ENCODE measurements around the gene IFI27L2.
A peak's percentile ranks its signal among the peaks of the same experiment; 100 is the strongest.

The IFI27L2 gene

GRCh38 chr14:94153750-94154342, 24.4 kb upstream of the IFI27L2 start:
- TF ChIP-seq CTCF (IDR thresholded peaks at IDR 0.05; ENCODE audit: low read depth, low read length, missing control alignments), result no peak
- no peak for DNase-seq (ENCODE audit: low read depth)
- H3K4me3 ChIP-seq (ENCODE audit: low read depth, low read length), result no peak overlapping the region

- H3K4me3 ChIP-seq (ENCODE audit: low read depth, low read length), result no peak overlapping the region
- no peak for TF ChIP-seq CTCF (IDR thresholded peaks at IDR 0.05; ENCODE audit: low read depth, low read length, missing control alignments)
- DNase-seq (ENCODE audit: low read depth), result no peak
Measured at GRCh38 chr14:94152676-94153075, 23.3 kb upstream of the IFI27L2 start.

- no peak for TF ChIP-seq CTCF (IDR thresholded peaks at IDR 0.05; ENCODE audit: low read depth, low read length, missing control alignments)
- no peak overlapping the region for H3K4me3 ChIP-seq (ENCODE audit: low read depth, low read length)
- no peak for DNase-seq (ENCODE audit: low read depth)
Measured at GRCh38 chr14:94145902-94146527, 16.6 kb upstream of the IFI27L2 start.

- no peak overlapping the region for H3K4me3 ChIP-seq (ENCODE audit: low read depth, low read length)
- no peak for DNase-seq (ENCODE audit: low read depth)
- no peak for TF ChIP-seq CTCF (IDR thresholded peaks at IDR 0.05; ENCODE audit: low read depth, low read length, missing control alignments)
Measured at GRCh38 chr14:94144765-94145164, 15.4 kb upstream of the IFI27L2 start.

- no peak for TF ChIP-seq CTCF (IDR thresholded peaks at IDR 0.05; ENCODE audit: low read depth, low read length, missing control alignments)
- no peak overlapping the region for H3K4me3 ChIP-seq (ENCODE audit: low read depth, low read length)
Measured at GRCh38 chr14:94143711-94144110, 14.3 kb upstream of the IFI27L2 start.

GRCh38 chr14:94143239-94143638, 13.8 kb upstream of the IFI27L2 start:
- TF ChIP-seq CTCF (IDR thresholded peaks at IDR 0.05; ENCODE audit: low read depth, low read length, missing control alignments), result peak; percentile 61
- DNase-seq (ENCODE audit: low read depth), result no peak
- H3K4me3 ChIP-seq (ENCODE audit: low read depth, low read length), result no peak overlapping the region

More at GRCh38 chr14:94143711-94144110, 14.3 kb upstream of the IFI27L2 start:
- no peak for DNase-seq (ENCODE audit: low read depth)

- H3K4me3 ChIP-seq (ENCODE audit: low read depth, low read length), result no peak overlapping the region
- no peak for TF ChIP-seq CTCF (IDR thresholded peaks at IDR 0.05; ENCODE audit: low read depth, low read length, missing control alignments)
- DNase-seq (ENCODE audit: low read depth), result no peak
Measured at GRCh38 chr14:94142836-94143235, 13.4 kb upstream of the IFI27L2 start.

Data from GM12864 (cell line).